SIG-M5 (cell line): ENCODE data around the gene WNT9A.

ENCODE experiments used
- DNase-seq: peaks from one replicate; lab custom pipeline; 2025; lab: John Stamatoyannopoulos, UW

WNT9A gene

GRCh38 chr1:227941509-227942020, 6.2 kb downstream of the WNT9A start:
- DNase-seq: no peak

GRCh38 chr1:227940791-227941241, 6.9 kb downstream of the WNT9A start:
- no peak for DNase-seq

- no peak for DNase-seq
These were observed 7.7 kb downstream of the WNT9A start for GRCh38 chr1:227939791-227940771.

DNA sequence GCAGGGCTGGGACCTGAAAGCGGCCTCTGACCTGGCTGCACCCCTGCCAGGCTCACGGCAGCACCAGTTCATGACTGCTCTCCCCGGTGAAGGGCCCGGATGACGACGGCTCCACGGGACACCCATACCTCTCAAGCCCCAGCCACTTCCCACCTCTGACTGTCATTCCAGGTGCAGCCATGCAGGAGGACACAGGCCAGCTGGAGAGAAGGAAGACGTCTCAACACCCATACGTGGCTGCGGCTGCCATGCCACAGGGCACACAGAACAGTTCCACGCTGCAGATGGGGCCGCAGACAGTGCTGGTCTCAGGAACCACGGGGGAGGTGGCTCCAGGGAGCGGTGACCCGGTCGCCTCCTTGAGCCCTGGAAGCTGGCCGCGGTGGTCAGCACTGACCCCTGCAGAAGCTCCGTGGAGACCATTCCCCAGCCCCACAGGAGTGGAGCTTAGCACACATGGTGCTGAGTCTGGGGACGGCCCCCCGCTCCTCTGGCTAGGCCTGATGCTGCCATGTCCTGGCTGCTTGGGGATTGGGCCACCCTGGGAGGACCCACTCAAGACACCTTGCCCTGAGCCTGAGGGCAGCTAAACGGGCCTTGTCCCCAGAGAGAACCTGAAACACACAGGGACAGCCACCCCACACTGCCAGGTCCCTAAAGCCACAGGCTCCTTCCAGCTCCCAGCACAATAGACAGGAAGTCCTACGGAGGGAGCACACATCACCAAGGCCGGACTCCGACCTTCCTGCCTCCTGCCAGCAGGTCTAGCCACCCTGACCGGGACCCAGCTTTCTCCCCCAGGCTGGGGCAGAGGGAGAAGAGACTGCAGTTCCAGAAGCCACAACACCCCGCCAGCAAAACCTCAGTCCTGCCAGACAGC, 8.6 kb downstream of the WNT9A start:
- no peak for DNase-seq

GRCh38 chr1:227938276-227938675, 9.5 kb downstream of the WNT9A start:
- DNase-seq: no peak

- no peak for DNase-seq
These were observed 9.9 kb downstream of the WNT9A start for GRCh38 chr1:227937838-227938145.

GRCh38 chr1:227937031-227937837, 10.5 kb downstream of the WNT9A start:
- no peak for DNase-seq

DNA sequence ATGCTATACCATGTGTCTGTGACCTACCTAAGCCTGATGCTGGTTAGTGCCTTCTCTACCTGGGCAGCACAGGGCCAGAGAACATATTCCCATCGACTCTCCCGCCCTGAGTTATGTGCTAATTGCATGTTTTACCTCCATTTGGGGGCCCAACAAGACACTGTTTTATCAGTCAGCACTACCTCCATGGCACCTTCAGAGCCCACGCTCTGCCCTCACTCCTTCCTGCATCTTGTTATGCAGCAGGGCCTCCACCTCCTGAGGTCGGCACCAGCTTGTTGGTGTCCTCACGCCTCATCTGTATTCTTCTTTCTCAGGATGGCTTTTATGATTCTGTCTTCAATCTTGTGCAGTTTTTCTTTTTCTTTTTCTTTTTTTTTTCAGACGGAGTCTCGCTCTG, 11.9 kb downstream of the WNT9A start:
- DNase-seq: no peak

- no peak for DNase-seq
These were observed 13.0 kb downstream of the WNT9A start for GRCh38 chr1:227934476-227935313.

- DNase-seq: no peak
These were observed 17.8 kb downstream of the WNT9A start for GRCh38 chr1:227929751-227930472.

DNA sequence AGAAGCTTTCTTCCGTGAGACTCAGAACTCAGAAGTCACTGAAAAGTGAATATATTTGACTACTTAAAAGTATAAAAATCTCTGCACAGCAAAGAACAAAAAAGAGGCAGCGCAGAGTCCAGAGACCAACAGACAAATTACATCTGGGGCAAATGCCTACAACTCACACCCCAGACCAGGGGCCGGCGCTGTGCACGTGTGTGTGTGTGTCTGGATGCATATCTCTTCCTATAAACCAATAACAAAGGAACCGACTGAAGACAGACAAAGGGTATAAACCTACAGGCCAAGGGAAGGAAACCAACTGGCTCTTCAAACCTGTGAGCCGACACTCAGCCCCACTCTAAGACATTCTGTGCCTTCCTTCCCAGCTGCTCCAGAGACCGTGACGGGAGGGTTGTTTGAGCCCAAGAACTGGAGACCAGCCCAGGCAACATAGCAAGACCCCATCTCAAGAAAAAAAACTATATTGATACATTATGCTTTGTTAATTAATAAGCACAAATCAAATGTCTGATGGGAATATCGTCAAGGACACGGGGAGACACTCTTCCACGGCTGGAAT, 18.8 kb downstream of the WNT9A start:
- no peak for DNase-seq

DNA sequence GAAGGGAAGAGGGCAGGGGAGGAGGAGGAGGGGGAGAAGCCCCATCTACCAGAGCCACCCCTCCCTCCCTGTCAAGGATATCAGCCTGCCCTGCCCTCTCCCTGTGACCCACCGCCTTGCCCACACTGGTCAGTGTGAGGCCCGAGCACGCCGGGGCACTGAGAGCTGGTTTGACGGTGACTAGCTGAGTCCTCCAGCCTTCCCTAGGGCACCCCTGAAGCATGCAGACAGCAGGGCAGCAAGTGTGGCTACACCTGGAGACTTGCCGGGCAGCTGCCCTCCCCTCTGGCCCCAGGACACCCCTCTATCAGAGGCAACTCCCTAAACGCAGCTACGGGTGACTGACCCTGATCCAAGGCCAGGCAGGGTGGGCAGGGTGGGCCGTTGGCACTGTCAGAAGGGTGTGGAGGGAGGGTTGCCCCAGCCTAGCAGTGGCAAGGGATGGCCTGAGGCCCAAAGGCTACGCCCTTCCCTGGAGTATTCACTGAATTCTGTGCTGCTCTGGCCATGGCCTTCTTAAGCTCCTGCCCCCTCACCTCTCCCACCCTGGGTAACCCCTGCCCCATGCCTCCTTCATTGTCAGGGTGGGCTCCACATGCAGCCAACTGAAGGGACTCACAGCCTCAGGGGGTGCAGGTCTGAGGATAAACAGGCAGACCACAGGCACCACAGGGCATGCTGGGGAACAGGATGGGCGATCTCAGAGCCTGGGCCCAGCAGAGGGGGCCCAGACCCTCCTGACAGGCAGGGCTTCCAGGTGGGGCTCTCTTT, 19.6 kb downstream of the WNT9A start:
- DNase-seq: no peak

GRCh38 chr1:227926896-227927885, 20.5 kb downstream of the WNT9A start:
- no peak for DNase-seq

GRCh38 chr1:227926216-227926791, 21.4 kb downstream of the WNT9A start:
- no peak for DNase-seq

DNA sequence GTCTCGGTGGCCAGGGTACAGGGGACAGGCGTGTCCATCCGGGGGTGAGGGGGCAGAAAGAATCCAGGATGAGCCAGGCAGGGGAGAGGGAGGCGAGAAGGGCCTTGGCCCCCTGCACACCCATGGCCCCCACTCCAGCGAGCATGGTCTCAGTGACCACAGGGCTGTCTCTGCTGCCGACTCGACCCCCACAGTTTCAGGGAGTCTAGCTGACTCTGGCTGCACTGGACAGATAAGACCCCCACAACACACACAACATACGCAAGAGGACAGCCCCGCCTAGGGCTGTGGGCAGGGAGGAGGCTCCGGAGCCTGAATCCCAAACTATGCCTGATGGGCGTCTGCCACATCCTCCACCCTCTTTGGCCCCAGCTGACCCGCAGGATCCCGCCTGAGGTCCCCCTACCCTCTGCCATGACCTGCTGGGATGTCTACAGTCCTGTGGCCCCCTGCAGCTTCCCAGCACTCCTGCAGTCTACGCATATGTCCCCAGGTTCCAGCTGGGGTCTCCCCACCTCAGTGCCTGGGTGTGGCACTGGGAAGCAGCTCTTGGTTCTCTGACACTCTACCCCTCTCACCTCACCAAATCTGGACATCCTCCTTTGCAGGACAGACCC, 22.0 kb downstream of the WNT9A start:
- DNase-seq: no peak

GRCh38 chr1:227924833-227925574, 22.7 kb downstream of the WNT9A start:
- DNase-seq: no peak
